ENCODE measurements around the gene DAND5. TPM values are rescaled to one million over a fixed set of nuclear protein-coding genes. Genes with fewer than 3 reads are reported as not detected.
A peak's percentile ranks its signal among the peaks of the same experiment; 100 is the strongest.

Gene DAND5
- total and polyA plus RNA-seq, 2 donors (not counting 1 experiment from before 2014, with no cell fraction given), result not detected

DNA sequence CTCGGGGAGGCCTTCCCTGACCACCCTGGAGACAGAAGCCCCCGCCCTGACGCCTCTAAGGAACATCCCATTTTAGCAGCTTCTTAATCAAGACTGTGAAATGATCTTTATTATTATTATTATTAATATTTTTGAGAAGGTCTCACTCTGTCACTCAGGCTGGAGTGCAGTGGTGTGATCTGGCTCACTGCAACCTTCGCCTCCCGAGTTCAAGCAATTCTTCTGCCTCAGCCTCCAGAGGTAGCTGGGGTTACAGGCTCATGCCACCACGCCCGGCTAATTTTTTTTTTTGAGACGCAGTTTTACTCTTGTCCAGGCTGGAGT is 3.6 kb upstream of the DAND5 start:
- H3K9me3 ChIP-seq (ENCODE audit: control extremely low read depth in 1 of 3, control insufficient read depth in 2 of 3, insufficient read depth in 1 of 3, low read length in 2 of 3), result no peaks in the 10 kb centered on the region

DNA sequence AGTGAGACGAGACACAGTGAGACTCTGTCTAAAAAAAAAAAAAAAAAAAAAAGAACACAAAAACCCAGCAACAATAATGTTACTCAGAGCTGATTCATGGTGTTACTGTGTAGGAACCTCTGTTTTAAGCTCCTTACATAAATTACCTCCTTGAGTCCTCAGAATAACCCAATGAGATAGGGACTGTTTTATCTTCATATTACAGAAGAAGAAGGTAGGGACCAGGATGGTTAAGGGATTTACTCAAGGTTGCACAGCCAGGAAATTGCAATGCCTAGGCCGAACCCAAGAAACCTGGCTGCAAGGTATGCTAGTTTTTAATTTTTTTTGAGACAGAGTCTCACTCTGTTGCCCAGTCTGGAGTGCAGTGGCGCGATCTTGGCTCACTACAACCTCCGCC is 1.5 kb upstream of the DAND5 start:
- ChIA-PET POLR2A (interaction anchor here (0.7 kb wide), 2 partner anchors 137 to 332 kb away, joined by 3 to 7 read pairs; no protein-coding TSS in a partner anchor), CTCF (interaction anchor here (0.7 to 3.5 kb wide), 6 partner anchors 9 to 1911 kb away, joined by 3 to 22 read pairs (median 4); no protein-coding TSS in a partner anchor)
- Histone ChIP-seq H3K4me1 (ENCODE audit: control insufficient read depth in 2 of 2, insufficient read depth in 2 of 2, low read length in 2 of 2) (peaks cover 4 to 10% of the 10 kb centered on the region in 2 donors), H3K4me2 (replicated peaks; ENCODE audit: low read depth, low read length, poor library complexity, severe bottlenecking) (no peak overlapping the region), H3K9ac (ENCODE audit: low read length) (no peak overlapping the region), H3K27me3 (replicated peaks in 1 of 4; ENCODE audit: control extremely low read depth in 1 of 4, control insufficient read depth in 3 of 4, insufficient read depth in 4 of 4, low read length in 3 of 4) (no peaks in the 10 kb centered on the region), H3K27ac (ENCODE audit: low read length in 2 of 2) (no peak overlapping the region), H3K79me2 (ENCODE audit: control insufficient read depth, insufficient read depth, low read length) (no peaks in the 10 kb centered on the region), H3K36me3 (replicated peaks in 1 of 2; ENCODE audit: control extremely low read depth in 1 of 2, control insufficient read depth in 1 of 2, extremely low read depth in 1 of 2, insufficient read depth in 2 of 2, low read length in 1 of 2) (no peaks in the 10 kb centered on the region), H2AFZ (ENCODE audit: insufficient read depth, low read depth, low read length, poor library complexity, severe bottlenecking) (no peak overlapping the region), H3K4me3 (ENCODE audit: control extremely low read depth in 1 of 5, extremely low read depth in 1 of 5, insufficient read depth in 1 of 5, low read depth in 2 of 5, low read length in 4 of 5) (no peak overlapping the region), H4K20me1 (ENCODE audit: control insufficient read depth, insufficient read depth, low read length, poor library complexity, severe bottlenecking) (no peaks in the 10 kb centered on the region), H3K9me3 (ENCODE audit: control extremely low read depth in 1 of 3, control insufficient read depth in 2 of 3, insufficient read depth in 1 of 3, low read length in 2 of 3) (no peaks in the 10 kb centered on the region)
- peaks cover 6% of the 10 kb centered on the region for H3K4me1 Mint-ChIP-seq
- H3K9me3 Mint-ChIP-seq (ENCODE audit: insufficient read depth), result no peaks in the 10 kb centered on the region
- ATAC-seq (ENCODE audit: low read depth), result no peak
- H3K27me3 Mint-ChIP-seq, result no peaks in the 10 kb centered on the region
- no peak for DNase-seq
- 96% methylated on average over 4 of the region's 5 CpGs for WGBS (ENCODE audit: insufficient coverage)
- no peak for TF ChIP-seq EZH2 (IDR thresholded peaks at IDR 0.05; ENCODE audit: borderline replicate concordance, insufficient read depth, low read depth, low read length, poor library complexity, severe bottlenecking)
- TF ChIP-seq, protein P1, sequence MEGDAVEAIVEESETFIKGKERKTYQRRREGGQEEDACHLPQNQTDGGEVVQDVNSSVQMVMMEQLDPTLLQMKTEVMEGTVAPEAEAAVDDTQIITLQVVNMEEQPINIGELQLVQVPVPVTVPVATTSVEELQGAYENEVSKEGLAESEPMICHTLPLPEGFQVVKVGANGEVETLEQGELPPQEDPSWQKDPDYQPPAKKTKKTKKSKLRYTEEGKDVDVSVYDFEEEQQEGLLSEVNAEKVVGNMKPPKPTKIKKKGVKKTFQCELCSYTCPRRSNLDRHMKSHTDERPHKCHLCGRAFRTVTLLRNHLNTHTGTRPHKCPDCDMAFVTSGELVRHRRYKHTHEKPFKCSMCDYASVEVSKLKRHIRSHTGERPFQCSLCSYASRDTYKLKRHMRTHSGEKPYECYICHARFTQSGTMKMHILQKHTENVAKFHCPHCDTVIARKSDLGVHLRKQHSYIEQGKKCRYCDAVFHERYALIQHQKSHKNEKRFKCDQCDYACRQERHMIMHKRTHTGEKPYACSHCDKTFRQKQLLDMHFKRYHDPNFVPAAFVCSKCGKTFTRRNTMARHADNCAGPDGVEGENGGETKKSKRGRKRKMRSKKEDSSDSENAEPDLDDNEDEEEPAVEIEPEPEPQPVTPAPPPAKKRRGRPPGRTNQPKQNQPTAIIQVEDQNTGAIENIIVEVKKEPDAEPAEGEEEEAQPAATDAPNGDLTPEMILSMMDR (IDR thresholded peaks at IDR 0.05), result no peak
- H3K27ac Mint-ChIP-seq, result no peak overlapping the region
- intact Hi-C loops (cut with micrococcal nuclease), result no loop called here
- no peak overlapping the region for H3K4me3 Mint-ChIP-seq

More for the DNA sequence above, 3.6 kb upstream of the DAND5 start:
- intact Hi-C loops (cut with micrococcal nuclease), result loop anchor here (1.0 kb wide), 5 partner anchors 8 to 80 kb away; partner anchors contain the start of genes CALR, GADD45GIP1 and SYCE2
- ChIA-PET POLR2A (interaction anchor here (0.8 to 1.6 kb wide), 4 partner anchors 11 to 131 kb away, joined by 3 to 10 read pairs (median 10); no protein-coding TSS in a partner anchor), CTCF (interaction anchor here (0.6 to 5.4 kb wide), 58 partner anchors 8 to 1719 kb away, joined by 3 to 75 read pairs (median 5); partner anchors contain the start of genes CALR, DNASE2, FARSA and GADD45GIP1)
- no peak for TF ChIP-seq EZH2 (IDR thresholded peaks at IDR 0.05; ENCODE audit: borderline replicate concordance, insufficient read depth, low read depth, low read length, poor library complexity, severe bottlenecking)
- TF ChIP-seq, protein P1 (IDR thresholded peaks at IDR 0.05), result no peak
- 84% methylated on average over 5 of the region's 8 CpGs for WGBS (ENCODE audit: insufficient coverage)
- H3K79me2 ChIP-seq (ENCODE audit: control insufficient read depth, insufficient read depth, low read length), result no peaks in the 10 kb centered on the region
- peaks cover 4 to 10% of the 10 kb centered on the region in 2 donors for H3K4me1 ChIP-seq (ENCODE audit: control insufficient read depth in 2 of 2, insufficient read depth in 2 of 2, low read length in 2 of 2)
- ATAC-seq (ENCODE audit: low read depth), result no peak
- H3K27me3 ChIP-seq (replicated peaks in 1 of 4; ENCODE audit: control extremely low read depth in 1 of 4, control insufficient read depth in 3 of 4, insufficient read depth in 4 of 4, low read length in 3 of 4), result no peaks in the 10 kb centered on the region
- peak overlapping the region; percentile 64 for H3K9ac ChIP-seq (ENCODE audit: low read length)
- no peak for DNase-seq
- peak overlapping the region in 2 of 5 experiments; percentile 30 to 52 for H3K4me3 ChIP-seq (ENCODE audit: control extremely low read depth in 1 of 5, extremely low read depth in 1 of 5, insufficient read depth in 1 of 5, low read depth in 2 of 5, low read length in 4 of 5)
- Mint-ChIP-seq H3K27ac (peak overlapping the region; percentile 50), H3K4me1 (peaks cover 6% of the 10 kb centered on the region), H3K9me3 (ENCODE audit: insufficient read depth) (no peaks in the 10 kb centered on the region), H3K27me3 (no peaks in the 10 kb centered on the region), H3K4me3 (peak overlapping the region; percentile 81)
- peak overlapping the region; percentile 96 for H3K4me2 ChIP-seq (replicated peaks; ENCODE audit: low read depth, low read length, poor library complexity, severe bottlenecking)
- H4K20me1 ChIP-seq (ENCODE audit: control insufficient read depth, insufficient read depth, low read length, poor library complexity, severe bottlenecking), result no peaks in the 10 kb centered on the region
- H3K27ac ChIP-seq (ENCODE audit: low read length in 2 of 2), result no peak overlapping the region
- H3K36me3 ChIP-seq (replicated peaks in 1 of 2; ENCODE audit: control extremely low read depth in 1 of 2, control insufficient read depth in 1 of 2, extremely low read depth in 1 of 2, insufficient read depth in 2 of 2, low read length in 1 of 2), result no peaks in the 10 kb centered on the region
- H2AFZ ChIP-seq (ENCODE audit: insufficient read depth, low read depth, low read length, poor library complexity, severe bottlenecking), result peak overlapping the region; percentile 82

Data from B cell (primary cell).